WERI-Rb-1 (cell line): ENCODE data around the gene SOX1.

Source experiments
- DNase-seq: peaks from one replicate; pipeline ENCODE4 v3.0.0-alpha.2; 2020
- H3K27ac ChIP-seq: fragments of 250-450 bp; sonication (Bioruptor Pico); 2 replicates; pipeline ENCODE4 v1.5.1; 2020; ENCODE audit warnings: mild to moderate bottlenecking, moderate library complexity
- H3K27me3 ChIP-seq: fragments of 250-450 bp; sonication (Bioruptor Pico); 2 replicates; pipeline ENCODE4 v1.5.1; 2021; ENCODE audit warnings: mild to moderate bottlenecking, low read depth, moderate library complexity; ENCODE audit not compliant: insufficient read depth, severe bottlenecking
- H3K36me3 ChIP-seq: fragments of 250-450 bp; sonication (Bioruptor Pico); 2 replicates; pipeline ENCODE4 v1.5.1; 2020; ENCODE audit warnings: mild to moderate bottlenecking, moderate library complexity
- H3K4me3 ChIP-seq: 2 replicates; pipeline ENCODE4 v1.5.1; 2011; ENCODE audit warnings: low read depth, mild to moderate bottlenecking, control low read depth, low read length
- H3K9me3 ChIP-seq: fragments of 250-450 bp; sonication (Bioruptor Pico); 2 replicates; pipeline ENCODE4 v1.5.1; 2021; ENCODE audit warnings: mild to moderate bottlenecking, moderate library complexity; ENCODE audit not compliant: severe bottlenecking
- CTCF ChIP-seq: IDR thresholded peaks from 2 replicates; pipeline ENCODE4 v1.5.1; 2011; ENCODE audit warnings: low read depth, mild to moderate bottlenecking, control low read depth, inconsistent platforms, low read length

SOX1 gene

GRCh38 chr13:112106478-112107141 lies 39.7 kb downstream of the SOX1 start:
- TF ChIP-seq CTCF = no peak
- H3K27me3 ChIP-seq = peaks cover 98% of the 10 kb centered on the region
- H3K4me3 ChIP-seq = no peak overlapping the region
- H3K27ac ChIP-seq = no peak overlapping the region
- H3K36me3 ChIP-seq = no peaks in the 10 kb centered on the region
- no peak for DNase-seq
- peaks cover 22% of the 10 kb centered on the region for H3K9me3 ChIP-seq

- TF ChIP-seq CTCF = no peak
- peaks cover 22% of the 10 kb centered on the region for H3K9me3 ChIP-seq
- H3K36me3 ChIP-seq = no peaks in the 10 kb centered on the region
- peaks cover 98% of the 10 kb centered on the region for H3K27me3 ChIP-seq
- no peak overlapping the region for H3K27ac ChIP-seq
- H3K4me3 ChIP-seq = no peak overlapping the region
- DNase-seq = no peak
Observed at GRCh38 chr13:112107289-112107688, 40.3 kb downstream of the SOX1 start.

DNA sequence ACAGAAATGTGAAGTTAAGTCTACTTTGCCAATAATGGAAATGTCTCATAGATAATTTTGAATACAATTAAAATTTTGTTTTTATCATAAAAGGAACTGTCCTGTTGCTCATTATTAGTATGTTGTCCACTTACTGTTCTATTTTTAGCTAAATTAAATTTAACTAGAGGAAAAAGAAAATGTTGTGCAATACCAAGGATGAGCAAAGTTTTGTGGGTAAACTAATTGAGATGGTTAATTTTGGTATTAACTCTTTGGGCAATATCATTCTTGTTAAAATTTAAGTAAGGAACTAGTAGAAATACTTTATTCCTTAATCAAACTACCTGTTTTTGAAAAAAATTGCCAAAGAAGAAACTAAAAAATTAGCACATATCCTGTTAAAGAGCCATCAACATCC lies 43.5 kb downstream of the SOX1 start:
- Histone ChIP-seq H3K27ac (no peak overlapping the region), H3K9me3 (peaks cover 10% of the 10 kb centered on the region), H3K4me3 (no peak overlapping the region), H3K27me3 (peaks cover 100% of the 10 kb centered on the region), H3K36me3 (no peaks in the 10 kb centered on the region)
- TF ChIP-seq CTCF = no peak
- DNase-seq = no peak

- H3K36me3 ChIP-seq = no peaks in the 10 kb centered on the region
- H3K27ac ChIP-seq = no peak overlapping the region
- TF ChIP-seq CTCF = no peak
- H3K9me3 ChIP-seq = peaks cover 15% of the 10 kb centered on the region
- DNase-seq = no peak
- H3K4me3 ChIP-seq = no peak overlapping the region
- peaks cover 100% of the 10 kb centered on the region for H3K27me3 ChIP-seq
Observed at GRCh38 chr13:112111239-112111857, 44.4 kb downstream of the SOX1 start.

- peaks cover 100% of the 10 kb centered on the region for H3K27me3 ChIP-seq
- DNase-seq = peak; percentile 2
- H3K36me3 ChIP-seq = no peaks in the 10 kb centered on the region
- H3K27ac ChIP-seq = no peak overlapping the region
- TF ChIP-seq CTCF = no peak
- H3K4me3 ChIP-seq = no peak overlapping the region
- H3K9me3 ChIP-seq = peaks cover 10% of the 10 kb centered on the region
Observed at GRCh38 chr13:112112534-112113276, 45.8 kb downstream of the SOX1 start.
